Inflammatory macrophage treated with lipopolysaccharide for 1 hour (primary cell): ENCODE data around the gene KARS1.

ENCODE experiments used
- DNase-seq, 2 donors: peaks; one replicate each; pipeline ENCODE4 v3.0.0-alpha.2; 2020 to 2022

The KARS1 gene

GRCh38 chr16:75578725-75579124 lies 68.7 kb downstream of the KARS1 start:
- no peak for DNase-seq

GRCh38 chr16:75578212-75578611 lies 69.3 kb downstream of the KARS1 start:
- no peak for DNase-seq
